Stimulated activated naive CD8-positive, alpha-beta T cell treated with anti-CD3 and anti-CD28 coated beads, Interleukin-15, amount 100 ng/mL, for 72 hours (primary cell): ENCODE data around the gene ZNF30.
"Not testable (repeated sequence)": the region's sequence is repeated elsewhere in the genome, so short reads cannot be mapped to it uniquely, and the experiment has no call there.

Experiments
- ATAC-seq: fragments of 150-1000 bp; cut with Tn5 transposase; 2 replicates; pipeline ENCODE4 v1.10.0; 2021; ENCODE audit warnings: mild to moderate bottlenecking, moderate library complexity
- DNase-seq, 2 donors: peaks; one replicate each; pipeline ENCODE4 v3.0.0; 2021 to 2022
- H3K27ac Mint-ChIP-seq, 2 donors: one replicate each; pipeline ENCODE4 v1.8.0; 2022; ENCODE audit warnings: mild to moderate bottlenecking in 2 of 2, mixed read lengths in 2 of 2, moderate library complexity in 2 of 2
- H3K27me3 Mint-ChIP-seq: one replicate; pipeline ENCODE4 v1.8.0; 2022; ENCODE audit warnings: mixed read lengths
- H3K4me1 Mint-ChIP-seq: one replicate; pipeline ENCODE4 v1.8.0; 2022; ENCODE audit warnings: mild to moderate bottlenecking, mixed read lengths
- H3K4me3 Mint-ChIP-seq, 2 donors: one replicate each; pipeline ENCODE4 v1.8.0; 2022; ENCODE audit warnings: mild to moderate bottlenecking in 2 of 2, mixed read lengths in 2 of 2, moderate library complexity in 1 of 2
- H3K9me3 Mint-ChIP-seq, 2 donors: one replicate each; pipeline ENCODE4 v1.8.0; 2022; ENCODE audit warnings: mixed read lengths in 2 of 2

ZNF30 gene

DNA sequence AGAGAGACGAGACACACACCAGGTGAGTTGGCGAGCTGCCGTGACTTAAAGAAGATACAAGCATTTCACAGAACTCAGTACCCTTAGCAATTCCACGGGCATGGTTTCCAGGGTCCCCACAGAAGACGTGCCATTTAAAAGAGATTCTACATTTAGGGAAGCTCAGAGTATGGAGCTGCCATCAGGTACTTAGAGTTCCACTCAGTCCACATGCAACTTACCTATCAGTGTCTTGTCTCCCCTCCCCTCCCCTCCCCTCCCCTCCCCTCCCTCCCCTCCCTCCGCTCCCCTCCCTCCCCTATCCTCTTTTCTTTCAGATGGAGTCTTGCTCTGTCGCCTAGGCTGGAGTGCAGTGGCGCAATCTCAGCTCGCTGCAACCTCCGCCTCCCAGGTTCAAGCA, 12.2 kb downstream of the ZNF30 start:
- Mint-ChIP-seq H3K27me3 (no peaks in the 10 kb centered on the region), H3K4me3 (no peak overlapping the region), H3K4me1 (no peaks in the 10 kb centered on the region), H3K9me3 (peaks cover 30 to 47% of the 10 kb centered on the region in 2 donors), H3K27ac (no peak overlapping the region)
- no peak for DNase-seq
- no peak for ATAC-seq

GRCh38 chr19:34943861-34944573, 17.3 kb downstream of the ZNF30 start:
- ATAC-seq (no peak), DNase-seq (no peak)
- Mint-ChIP-seq H3K9me3 (peaks cover 44 to 55% of the 10 kb centered on the region in 2 donors), H3K27ac (no peak overlapping the region), H3K4me3 (no peak overlapping the region), H3K27me3 (no peaks in the 10 kb centered on the region), H3K4me1 (no peaks in the 10 kb centered on the region)

DNA sequence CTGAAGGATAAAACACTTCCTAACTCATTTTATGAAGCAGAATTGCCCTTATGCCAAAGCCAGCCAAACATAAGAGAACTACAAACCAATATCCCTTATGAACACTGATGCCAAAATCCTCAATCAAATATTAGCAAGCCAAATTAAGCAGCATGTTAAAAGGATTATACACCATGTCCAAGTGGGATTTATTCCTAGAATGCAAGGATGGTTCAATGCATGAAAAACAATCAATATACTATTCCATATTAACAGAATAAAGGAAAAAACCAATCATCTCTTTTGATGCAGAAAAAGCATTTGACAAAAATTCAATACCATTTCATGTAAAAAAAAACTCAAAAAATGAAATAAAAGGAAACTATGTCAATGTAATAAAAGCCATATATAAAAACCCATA, 26.4 kb downstream of the ZNF30 start:
- ATAC-seq, result no peak
- Mint-ChIP-seq H3K4me3 (no peak overlapping the region), H3K4me1 (no peaks in the 10 kb centered on the region), H3K27ac (no peak overlapping the region), H3K27me3 (no peaks in the 10 kb centered on the region), H3K9me3 (peaks cover 60 to 74% of the 10 kb centered on the region in 2 donors)
- no peak for DNase-seq

GRCh38 chr19:34957830-34958751, 31.4 kb downstream of the ZNF30 start:
- no peak overlapping the region for H3K27ac Mint-ChIP-seq
- H3K4me3 Mint-ChIP-seq, result no peak overlapping the region
- H3K27me3 Mint-ChIP-seq, result no peaks in the 10 kb centered on the region
- DNase-seq, result no peak
- H3K4me1 Mint-ChIP-seq, result peaks cover 22% of the 10 kb centered on the region
- peaks cover 65 to 88% of the 10 kb centered on the region in 2 donors for H3K9me3 Mint-ChIP-seq
- ATAC-seq, result no peak

DNA sequence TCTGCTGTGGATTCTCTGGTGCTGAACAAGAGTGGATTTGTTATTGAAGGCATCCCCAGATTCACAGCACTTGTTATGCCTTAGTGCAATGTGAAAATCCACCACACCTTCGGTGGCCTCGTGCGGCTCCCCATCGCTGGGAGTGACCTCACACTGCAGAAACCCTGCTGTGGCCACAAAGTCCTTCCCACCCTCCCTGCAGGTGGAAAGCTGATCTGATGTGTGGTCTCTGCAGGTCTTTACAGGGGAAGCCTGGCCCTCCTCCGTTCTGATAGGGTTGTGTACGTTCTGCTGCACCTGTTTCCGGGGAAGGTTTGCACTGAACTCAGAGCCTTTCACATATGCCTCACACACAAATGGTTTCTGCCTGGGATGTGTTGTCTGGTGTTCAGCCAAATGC, 32.3 kb downstream of the ZNF30 start:
- Mint-ChIP-seq H3K9me3 (peaks cover 56 to 80% of the 10 kb centered on the region in 2 donors), H3K4me1 (peaks cover 25% of the 10 kb centered on the region), H3K4me3 (no peak overlapping the region), H3K27me3 (no peaks in the 10 kb centered on the region), H3K27ac (no peak overlapping the region)
- no peak for DNase-seq
- ATAC-seq, result no peak

DNA sequence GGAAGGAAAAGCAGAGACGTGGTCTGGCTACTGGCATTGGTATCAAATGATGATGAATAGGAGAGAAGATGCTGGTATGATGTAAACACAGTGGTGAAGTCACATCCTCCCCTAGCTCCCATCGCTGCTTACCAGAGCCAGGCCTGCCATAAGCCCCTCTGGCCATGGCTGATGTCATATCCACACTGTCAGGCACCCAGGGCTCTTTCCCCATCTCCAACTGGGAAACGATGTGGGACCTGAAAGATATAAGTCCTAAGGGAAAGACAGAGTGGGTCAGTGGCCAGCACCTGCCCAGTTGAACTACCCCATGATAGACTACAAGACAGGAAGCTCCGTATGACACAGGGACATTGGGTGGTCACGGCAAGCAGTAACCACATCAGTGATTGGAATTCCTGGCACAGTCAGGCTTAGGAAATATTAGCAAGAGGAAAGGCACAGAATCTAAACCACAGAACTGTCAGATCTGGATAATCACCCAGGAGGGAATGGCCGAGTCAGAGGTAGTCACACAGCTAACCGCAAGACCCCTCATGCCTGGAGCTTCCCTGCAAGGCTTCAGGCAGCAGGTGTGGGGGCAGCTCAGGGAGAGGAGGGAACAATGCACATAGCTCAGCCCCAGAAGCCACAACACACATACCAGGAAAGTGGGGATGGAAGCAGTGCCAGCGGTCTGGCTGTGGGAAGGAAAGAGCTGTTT, 33.6 kb downstream of the ZNF30 start:
- no peak for ATAC-seq
- no peaks in the 10 kb centered on the region for H3K27me3 Mint-ChIP-seq
- peaks cover 51 to 74% of the 10 kb centered on the region in 2 donors for H3K9me3 Mint-ChIP-seq
- H3K4me1 Mint-ChIP-seq, result peaks cover 25% of the 10 kb centered on the region
- DNase-seq, result no peak
- H3K27ac Mint-ChIP-seq, result no peak overlapping the region
- H3K4me3 Mint-ChIP-seq, result no peak overlapping the region

DNA sequence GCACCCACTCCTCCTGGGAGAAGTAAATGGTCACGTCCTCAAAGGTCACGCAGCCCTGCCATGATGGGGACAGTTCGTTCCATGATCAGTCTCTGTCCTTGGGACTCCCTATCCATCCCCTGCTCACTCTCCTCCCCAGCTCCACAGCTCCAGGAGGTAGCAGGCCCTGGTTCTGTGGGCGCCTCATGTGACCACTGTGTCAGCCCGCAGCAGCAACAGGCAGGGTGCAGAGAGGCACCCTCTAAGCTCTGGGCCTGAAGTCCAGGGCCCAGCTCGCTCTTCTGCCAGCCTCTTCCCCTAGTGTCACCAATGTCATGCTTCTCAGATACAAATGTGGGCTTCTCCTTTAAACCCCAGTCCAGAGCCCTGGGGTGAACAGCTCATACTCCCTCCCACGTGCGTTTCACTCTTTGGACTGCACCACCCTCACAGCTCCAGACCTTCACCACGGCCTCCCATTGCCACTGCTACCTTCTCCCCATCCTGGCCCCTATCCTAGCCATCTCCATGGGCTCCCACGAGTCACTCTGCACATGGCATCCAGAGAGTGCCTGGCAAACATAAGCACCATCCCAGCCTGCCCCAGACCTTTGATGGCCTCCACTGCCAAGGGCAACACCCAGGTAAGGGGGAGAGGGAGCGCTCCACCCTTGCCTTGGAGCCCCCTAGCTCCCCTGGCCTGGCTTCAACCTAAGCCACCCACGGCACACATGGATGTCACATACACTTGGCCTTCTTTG, 34.4 kb downstream of the ZNF30 start:
- H3K27me3 Mint-ChIP-seq, result no peaks in the 10 kb centered on the region
- H3K27ac Mint-ChIP-seq, result no peak overlapping the region
- peaks cover 44 to 73% of the 10 kb centered on the region in 2 donors for H3K9me3 Mint-ChIP-seq
- DNase-seq (no peak), ATAC-seq (no peak)
- H3K4me1 Mint-ChIP-seq, result peaks cover 25% of the 10 kb centered on the region
- H3K4me3 Mint-ChIP-seq, result no peak overlapping the region

GRCh38 chr19:34961775-34962686, 35.3 kb downstream of the ZNF30 start:
- Mint-ChIP-seq H3K4me3 (peak overlapping the region; percentile 84 to 94), H3K9me3 (peaks cover 37 to 64% of the 10 kb centered on the region in 2 donors), H3K4me1 (peaks cover 25% of the 10 kb centered on the region), H3K27ac (peak overlapping the region in 1 of 2 donors; percentile 4), H3K27me3 (no peaks in the 10 kb centered on the region)
- DNase-seq (no peak), ATAC-seq (peak; percentile 50)

DNA sequence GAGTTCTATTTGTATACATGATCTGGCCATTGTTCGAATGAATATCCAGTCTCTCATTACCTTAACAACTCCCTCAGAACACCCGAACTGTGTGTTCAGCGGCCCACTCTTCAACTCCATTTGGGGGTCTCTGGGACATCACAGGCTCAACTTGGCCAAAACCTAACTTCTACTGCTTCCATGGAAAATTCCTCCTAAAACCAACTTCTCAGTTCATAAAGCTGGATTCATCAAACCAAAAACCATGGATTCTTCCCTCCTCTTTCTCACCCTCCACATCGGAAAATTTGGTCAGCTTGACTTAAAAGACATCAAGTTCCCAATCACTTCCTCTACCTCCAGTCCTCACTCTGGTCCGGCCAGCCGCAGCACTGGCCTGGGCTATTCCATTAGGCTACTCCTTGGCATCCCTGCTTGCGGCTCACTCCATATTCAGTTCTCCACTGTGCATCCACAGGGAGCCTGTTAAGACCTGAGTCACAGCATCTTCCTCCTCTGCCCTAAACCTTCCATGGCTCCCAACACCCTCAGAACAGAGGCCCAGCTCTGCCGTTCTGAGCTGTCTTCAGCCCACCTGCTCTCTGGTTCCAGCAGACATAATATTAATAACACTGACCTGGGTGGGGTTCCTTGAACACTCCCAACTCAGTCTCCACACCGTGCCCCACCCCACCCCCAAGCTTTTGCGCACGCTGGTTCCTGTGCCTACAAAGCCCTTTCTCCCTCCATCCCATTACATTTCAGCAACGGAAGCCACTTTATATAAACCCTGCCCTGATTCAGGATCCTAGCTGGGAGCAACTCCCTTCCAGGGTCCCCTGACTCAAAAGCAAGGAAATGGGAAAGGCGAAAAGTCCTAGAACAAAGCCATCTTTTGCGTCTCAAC, 36.2 kb downstream of the ZNF30 start:
- H3K4me1 Mint-ChIP-seq, result peaks cover 25% of the 10 kb centered on the region
- H3K27ac Mint-ChIP-seq, result peak overlapping the region; percentile 85 to 86
- H3K4me3 Mint-ChIP-seq, result peak overlapping the region; percentile 84 to 94
- peaks cover 40 to 63% of the 10 kb centered on the region in 2 donors for H3K9me3 Mint-ChIP-seq
- no peaks in the 10 kb centered on the region for H3K27me3 Mint-ChIP-seq
- ATAC-seq, result peak; percentile 16
- DNase-seq, result no peak

GRCh38 chr19:34963573-34964406, 37.1 kb downstream of the ZNF30 start, which contains the start of gene ZNF792:
Gene ZNF792, minus strand, starts transcription at chr19:34964229. Its CDS starts 567 bp downstream, at chr19:34963662.
- Mint-ChIP-seq H3K4me1 (peaks cover 25% of the 10 kb centered on the region), H3K4me3 (peak within 1 kb of the TSS; percentile 84 to 94), H3K9me3 (peaks cover 38 to 65% of the 10 kb centered on the region in 2 donors), H3K27me3 (no peaks in the 10 kb centered on the region), H3K27ac (peak within 1 kb of the TSS; percentile 85 to 86)
- DNase-seq (peak; percentile 48 to 64), ATAC-seq (peak; percentile 83)

GRCh38 chr19:34964598-34964997, 37.9 kb downstream of the ZNF30 start:
- Mint-ChIP-seq H3K9me3 (peaks cover 30 to 63% of the 10 kb centered on the region in 2 donors), H3K27ac (no peak overlapping the region), H3K4me1 (peaks cover 25% of the 10 kb centered on the region), H3K27me3 (no peaks in the 10 kb centered on the region), H3K4me3 (peak overlapping the region; percentile 21 to 72)
- ATAC-seq (no peak), DNase-seq (no peak)

DNA sequence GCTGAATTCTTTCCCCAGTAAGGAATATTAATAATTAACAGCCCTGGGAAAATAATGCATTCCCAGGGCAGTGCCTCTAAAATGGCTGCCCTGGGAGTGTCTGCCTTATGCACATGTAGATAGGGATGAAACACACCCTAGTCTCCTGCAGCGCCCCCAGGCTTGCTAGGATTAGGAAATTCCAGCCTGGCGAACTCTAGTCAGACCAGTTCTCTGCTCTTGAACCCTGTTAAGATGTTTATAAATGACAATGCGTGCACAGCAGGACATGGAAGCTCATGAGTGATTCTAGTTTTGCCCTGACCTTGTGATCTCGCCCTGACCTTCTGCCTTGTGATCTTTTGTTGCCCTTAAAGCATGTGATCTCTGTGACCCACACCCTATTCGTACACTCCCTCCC, 38.8 kb downstream of the ZNF30 start:
- peaks cover 20 to 58% of the 10 kb centered on the region in 2 donors for H3K9me3 Mint-ChIP-seq
- peaks cover 25% of the 10 kb centered on the region for H3K4me1 Mint-ChIP-seq
- not testable (repeated sequence) for H3K4me3 Mint-ChIP-seq, H3K27me3 Mint-ChIP-seq, DNase-seq, H3K27ac Mint-ChIP-seq, ATAC-seq
